HG03469 (cell line): ENCODE results near the gene LARP4B.
"Not testable (repeated sequence)": the region's sequence is repeated elsewhere in the genome, so short reads cannot be mapped to it uniquely, and the experiment has no call there.

Experiments
- ATAC-seq: cut with Tn5 transposase; IDR thresholded peaks from one replicate; pipeline ENCODE4 v1.9.1; 2021; ENCODE audit warnings: mild to moderate bottlenecking, moderate library complexity, moderate number of reproducible peaks; ENCODE audit not compliant: unreplicated experiment

LARP4B gene

GRCh38 chr10:773562-774161 lies 157.8 kb downstream of the LARP4B start:
- ATAC-seq, result no peak

- no peak for ATAC-seq
These were observed 159.3 kb downstream of the LARP4B start for GRCh38 chr10:772227-772637.

- no peak for ATAC-seq
These were observed 159.9 kb downstream of the LARP4B start for GRCh38 chr10:771647-772046.

DNA sequence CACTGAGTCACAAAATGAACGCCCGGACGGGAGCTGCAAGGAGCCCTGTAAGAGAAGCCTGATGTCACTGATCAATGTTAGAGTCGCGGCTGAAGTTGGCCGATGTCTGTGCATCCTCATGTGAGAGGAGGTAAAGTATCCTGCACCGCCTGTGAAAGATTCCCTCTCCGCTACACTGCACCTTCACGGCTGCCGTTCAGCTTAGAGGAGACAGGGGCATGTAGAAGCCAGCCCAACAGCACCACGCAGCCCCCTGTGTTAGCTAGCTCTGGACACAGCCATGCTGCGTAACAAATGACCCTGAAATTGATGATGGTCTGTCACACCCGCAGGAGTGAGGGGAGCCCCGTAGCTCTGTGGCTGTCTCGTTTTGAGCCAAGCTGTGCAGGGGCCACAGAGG lies 160.5 kb downstream of the LARP4B start:
- no peak for ATAC-seq

- ATAC-seq, result not testable (repeated sequence)
These were observed 161.3 kb downstream of the LARP4B start for GRCh38 chr10:770048-770712.

DNA sequence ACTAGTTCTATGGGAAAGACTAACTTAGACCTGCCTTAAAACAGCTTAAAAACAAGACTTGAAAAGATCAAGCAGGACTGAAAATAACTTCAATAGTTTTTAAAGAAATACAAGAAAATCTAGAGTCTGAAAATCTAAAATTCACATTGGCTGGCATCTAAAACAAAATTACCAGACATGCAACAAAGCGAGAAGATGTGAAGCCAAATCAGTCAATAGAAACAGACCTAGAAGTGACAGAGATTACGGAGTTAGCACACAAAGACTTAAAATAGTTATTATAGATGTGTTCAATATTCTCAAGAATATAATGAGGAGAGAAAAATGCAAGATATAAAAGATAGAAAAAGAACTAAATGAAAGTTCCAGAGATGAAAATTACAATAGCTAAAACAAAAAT lies 163.7 kb downstream of the LARP4B start:
- no peak for ATAC-seq

- no peak for ATAC-seq
These were observed 164.3 kb downstream of the LARP4B start for GRCh38 chr10:767211-767610.

GRCh38 chr10:761376-761775 lies 170.1 kb downstream of the LARP4B start:
- ATAC-seq, result no peak

- ATAC-seq, result no peak
These were observed 170.9 kb downstream of the LARP4B start for GRCh38 chr10:760622-761021.

DNA sequence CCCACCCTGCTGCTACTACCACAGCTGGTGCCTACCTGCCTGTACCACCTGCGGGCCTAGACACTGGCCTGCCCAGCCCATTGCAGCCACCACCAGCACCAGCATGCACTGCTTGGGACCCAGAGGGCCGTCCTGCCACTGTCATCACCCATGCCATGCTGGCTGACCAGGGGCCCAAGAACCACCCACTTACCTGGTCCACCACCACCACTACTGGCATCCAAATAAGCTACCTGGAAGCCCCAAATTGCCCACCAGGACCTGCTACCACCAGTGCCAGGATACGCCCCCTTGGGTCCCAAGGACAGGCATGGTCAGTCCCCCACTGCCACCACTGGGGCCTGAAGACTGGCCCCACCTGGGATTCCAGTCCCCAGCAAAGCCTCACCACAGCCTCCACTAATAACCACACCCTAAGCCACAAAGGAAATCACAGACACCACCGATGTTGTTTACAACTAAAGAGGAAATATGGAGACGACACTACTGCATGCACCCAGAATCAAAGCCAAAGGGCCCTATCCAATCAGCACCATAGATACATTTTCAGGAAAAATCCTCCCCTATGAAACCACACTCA lies 171.5 kb downstream of the LARP4B start:
- no peak for ATAC-seq
